Measurements from ENCODE around the gene IFNB1.

The IFNB1 gene

DNA sequence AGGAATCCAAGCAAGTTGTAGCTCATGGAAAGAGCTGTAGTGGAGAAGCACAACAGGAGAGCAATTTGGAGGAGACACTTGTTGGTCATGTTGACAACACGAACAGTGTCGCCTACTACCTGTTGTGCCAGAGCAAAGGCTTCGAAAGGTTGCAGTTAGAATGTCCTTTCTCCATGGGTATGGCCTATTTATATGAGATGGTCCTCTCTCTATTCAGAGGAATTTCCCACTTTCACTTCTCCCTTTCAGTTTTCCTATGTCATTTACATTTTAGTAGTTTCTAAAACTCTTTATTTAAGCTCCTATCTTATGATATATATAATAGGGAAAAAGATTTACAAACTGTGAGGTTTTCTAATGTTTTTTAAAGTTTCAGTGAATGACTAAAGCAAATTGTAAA, at the start of gene IFNB1:
TSS of gene IFNB1 (minus strand) at position 162 of the 400 bp plus-strand sequence. CDS start at position 89, 73 bp downstream.
- Mint-ChIP-seq H3K4me1 (ENCODE audit: low read depth) (peaks cover 23% of the 10 kb centered on the region), H3K36me3 (ENCODE audit: low read depth) (no peaks in the 10 kb centered on the region), H3K27me3 (no peaks in the 10 kb centered on the region), H3K4me3 (no peak within 1 kb of the TSS), H3K9me3 (no peaks in the 10 kb centered on the region), H3K27ac (no peak within 1 kb of the TSS)
- no peak for DNase-seq

DNA sequence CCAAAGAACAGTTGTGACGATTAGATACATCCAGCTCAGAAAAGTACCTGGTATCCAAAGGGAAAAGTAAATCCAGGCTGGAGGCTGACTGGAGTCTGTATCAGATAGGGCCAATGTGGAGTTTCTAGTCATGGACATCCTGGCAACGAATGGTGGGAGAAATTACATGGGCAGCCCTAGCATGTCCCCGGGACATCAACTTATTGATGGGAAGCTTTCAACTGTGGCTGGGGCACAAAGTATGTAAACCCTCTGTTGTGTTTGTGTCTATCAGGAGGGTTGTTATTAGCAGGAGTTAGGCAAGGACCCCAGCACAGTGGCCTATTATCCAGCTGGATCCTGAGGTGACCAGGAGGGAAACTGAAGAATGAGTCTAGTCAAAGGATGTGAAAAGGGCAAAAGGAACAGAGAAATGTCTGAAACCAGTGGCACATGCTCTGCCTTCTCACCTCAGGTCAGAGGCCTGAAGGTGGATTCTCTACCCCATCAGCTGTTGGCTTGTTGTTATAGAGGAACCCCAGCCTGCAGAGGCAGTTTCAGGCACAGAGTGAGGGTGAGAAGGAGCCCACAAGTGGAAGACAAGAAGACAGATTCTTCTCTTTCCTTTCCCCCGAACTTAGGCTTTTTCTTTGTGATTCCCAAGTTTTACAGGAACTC, 44.0 kb upstream of the IFNB1 start:
- Mint-ChIP-seq H3K27me3 (peaks cover 7% of the 10 kb centered on the region), H3K4me1 (ENCODE audit: low read depth) (peaks cover 1% of the 10 kb centered on the region), H3K27ac (no peak overlapping the region), H3K36me3 (ENCODE audit: low read depth) (no peaks in the 10 kb centered on the region), H3K9me3 (no peaks in the 10 kb centered on the region), H3K4me3 (no peak overlapping the region)
- DNase-seq: no peak

- H3K27ac Mint-ChIP-seq: no peak overlapping the region
- H3K9me3 Mint-ChIP-seq: no peaks in the 10 kb centered on the region
- H3K4me1 Mint-ChIP-seq (ENCODE audit: low read depth): peaks cover 1% of the 10 kb centered on the region
- no peaks in the 10 kb centered on the region for H3K36me3 Mint-ChIP-seq (ENCODE audit: low read depth)
- DNase-seq: no peak
- no peak overlapping the region for H3K4me3 Mint-ChIP-seq
- peaks cover 4% of the 10 kb centered on the region for H3K27me3 Mint-ChIP-seq
These were observed 43.3 kb upstream of the IFNB1 start for GRCh38 chr9:21121079-21121478.

DNA sequence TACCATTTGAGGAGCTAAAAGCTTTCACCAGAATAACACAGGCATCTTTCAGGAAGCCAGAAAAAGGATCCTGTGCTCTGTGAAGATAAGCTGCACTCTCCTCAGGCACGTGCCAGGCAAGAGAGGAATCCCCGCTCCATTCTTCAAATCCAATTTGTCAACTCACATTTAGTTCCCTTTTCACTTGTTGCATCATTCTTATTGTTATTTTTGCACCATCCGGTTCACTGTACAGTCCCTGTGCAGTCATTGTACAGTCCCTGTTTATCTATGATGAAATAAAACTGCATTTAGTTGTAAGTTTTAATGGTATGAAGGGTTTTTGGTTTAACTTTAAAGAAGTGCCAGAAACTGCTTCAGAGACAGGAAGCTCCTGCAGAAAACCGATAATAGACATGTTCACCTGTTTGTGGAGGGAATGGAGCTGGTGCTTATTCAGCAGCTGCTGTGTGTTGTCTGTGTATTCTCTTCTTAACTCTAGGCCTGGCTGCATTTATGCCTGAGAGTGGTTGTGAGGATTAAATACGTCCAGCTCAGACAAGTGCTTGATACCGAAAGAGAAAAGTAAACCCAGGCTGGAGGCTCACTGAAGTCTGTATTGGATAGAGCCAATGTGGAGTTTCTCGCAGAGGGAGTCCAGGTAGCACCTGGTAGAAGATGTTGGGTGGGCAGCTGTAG, 41.5 kb upstream of the IFNB1 start:
- Mint-ChIP-seq H3K4me3 (no peak overlapping the region), H3K27me3 (peaks cover 3% of the 10 kb centered on the region), H3K4me1 (ENCODE audit: low read depth) (peaks cover 1% of the 10 kb centered on the region), H3K27ac (no peak overlapping the region), H3K36me3 (ENCODE audit: low read depth) (no peaks in the 10 kb centered on the region), H3K9me3 (no peaks in the 10 kb centered on the region)
- no peak for DNase-seq

- no peaks in the 10 kb centered on the region for H3K36me3 Mint-ChIP-seq (ENCODE audit: low read depth)
- DNase-seq: no peak
These were observed 36.6 kb upstream of the IFNB1 start for GRCh38 chr9:21114311-21114710.

DNA sequence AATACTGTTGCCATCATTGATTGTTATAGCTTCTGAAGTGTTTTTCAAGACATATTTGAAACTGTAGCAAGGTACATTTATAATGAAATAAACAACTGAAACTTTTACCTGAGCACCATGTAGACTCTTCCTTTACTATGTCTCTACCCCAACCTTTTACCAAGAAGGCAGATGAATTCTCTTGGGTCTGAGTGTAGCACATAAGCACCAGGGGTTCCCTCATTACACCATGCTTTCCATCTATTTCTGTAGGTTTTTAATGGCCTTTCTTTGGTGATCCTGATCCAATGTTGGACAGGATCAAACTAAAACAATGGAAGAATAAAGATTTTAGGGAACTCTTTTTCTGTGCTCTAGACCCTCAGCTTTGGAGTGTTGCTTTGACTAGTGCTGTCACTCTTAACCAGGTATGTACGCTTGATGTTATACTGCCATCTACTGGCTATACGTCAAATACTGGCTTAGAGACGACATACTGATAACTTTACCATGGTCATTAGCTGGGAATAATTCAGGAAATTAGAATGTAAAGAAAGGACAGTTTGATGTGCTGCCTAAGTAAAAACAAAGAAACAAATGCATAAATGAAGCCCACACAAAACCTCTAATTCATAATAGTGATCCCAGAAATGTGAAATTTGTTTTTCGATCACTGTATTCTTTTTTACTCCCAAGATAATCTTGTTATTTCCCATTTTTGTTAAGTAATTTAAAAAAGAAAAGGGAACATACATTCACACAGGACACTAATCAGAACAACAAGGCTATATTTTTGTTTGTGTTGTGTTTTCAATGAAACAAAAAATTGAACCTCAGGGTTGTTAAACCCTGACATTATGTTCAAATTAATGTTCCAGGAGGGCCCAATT, 33.2 kb upstream of the IFNB1 start:
- Mint-ChIP-seq H3K27me3 (no peaks in the 10 kb centered on the region), H3K9me3 (no peaks in the 10 kb centered on the region), H3K36me3 (ENCODE audit: low read depth) (no peaks in the 10 kb centered on the region), H3K4me3 (no peak overlapping the region), H3K4me1 (ENCODE audit: low read depth) (no peaks in the 10 kb centered on the region), H3K27ac (no peak overlapping the region)
- no peak for DNase-seq

More at GRCh38 chr9:21114311-21114710, 36.6 kb upstream of the IFNB1 start:
- no peak overlapping the region for H3K27ac Mint-ChIP-seq
- H3K9me3 Mint-ChIP-seq: no peaks in the 10 kb centered on the region
- H3K4me1 Mint-ChIP-seq (ENCODE audit: low read depth): no peaks in the 10 kb centered on the region
- H3K27me3 Mint-ChIP-seq: no peaks in the 10 kb centered on the region
- no peak overlapping the region for H3K4me3 Mint-ChIP-seq

DNA sequence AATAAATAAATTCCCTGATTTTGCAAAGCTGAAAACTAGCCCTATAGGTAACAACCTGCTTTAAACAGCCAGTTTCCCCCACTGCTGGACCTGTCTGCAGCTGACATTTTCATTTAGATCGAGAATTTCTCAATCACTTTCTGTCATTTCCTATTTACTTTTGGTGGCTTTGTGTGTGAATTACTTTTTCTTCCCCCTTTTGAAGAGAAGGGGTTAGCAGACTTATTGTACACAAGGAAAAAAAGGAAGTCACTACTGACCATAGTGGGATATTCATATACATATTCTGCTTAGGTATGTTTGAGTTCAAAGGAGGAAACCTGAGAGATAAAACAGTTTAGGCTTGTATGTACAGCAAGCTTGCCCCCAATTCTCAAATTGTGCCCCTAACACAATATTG, 27.0 kb upstream of the IFNB1 start:
- Mint-ChIP-seq H3K27ac (no peak overlapping the region), H3K27me3 (peaks cover 2% of the 10 kb centered on the region), H3K4me1 (ENCODE audit: low read depth) (peaks cover 5% of the 10 kb centered on the region), H3K9me3 (no peaks in the 10 kb centered on the region), H3K36me3 (ENCODE audit: low read depth) (no peaks in the 10 kb centered on the region), H3K4me3 (no peak overlapping the region)
- no peak for DNase-seq

- Mint-ChIP-seq H3K27ac (no peak overlapping the region), H3K4me3 (no peak overlapping the region), H3K9me3 (no peaks in the 10 kb centered on the region), H3K36me3 (ENCODE audit: low read depth) (no peaks in the 10 kb centered on the region), H3K4me1 (ENCODE audit: low read depth) (peaks cover 7% of the 10 kb centered on the region), H3K27me3 (peaks cover 2% of the 10 kb centered on the region)
- no peak for DNase-seq
These were observed 24.6 kb upstream of the IFNB1 start for GRCh38 chr9:21102305-21102704.

GRCh38 chr9:21097817-21098216, 20.1 kb upstream of the IFNB1 start:
- DNase-seq: no peak
- Mint-ChIP-seq H3K4me3 (no peak overlapping the region), H3K36me3 (ENCODE audit: low read depth) (no peaks in the 10 kb centered on the region), H3K27me3 (no peaks in the 10 kb centered on the region), H3K27ac (no peak overlapping the region), H3K4me1 (ENCODE audit: low read depth) (peaks cover 28% of the 10 kb centered on the region), H3K9me3 (no peaks in the 10 kb centered on the region)

DNA sequence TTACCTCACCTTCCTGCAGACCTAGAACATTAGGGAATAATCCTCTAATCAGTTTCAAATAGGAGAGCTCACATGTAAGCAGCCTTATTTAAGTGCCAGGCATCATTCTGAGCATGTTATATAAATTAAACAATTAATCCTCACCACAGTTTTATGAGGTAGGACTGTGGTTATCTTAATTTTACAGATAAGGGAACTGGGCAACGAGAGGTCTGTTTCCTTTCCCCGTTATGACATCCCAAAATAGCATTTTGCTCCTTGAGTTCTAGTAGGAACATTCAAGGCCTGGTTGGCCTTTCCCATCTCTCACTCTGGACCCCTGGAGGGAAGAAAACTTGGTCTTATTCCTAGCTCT, 19.1 kb upstream of the IFNB1 start:
- Mint-ChIP-seq H3K27me3 (no peaks in the 10 kb centered on the region), H3K36me3 (ENCODE audit: low read depth) (no peaks in the 10 kb centered on the region), H3K9me3 (no peaks in the 10 kb centered on the region), H3K4me3 (peak overlapping the region; percentile 73), H3K27ac (peak overlapping the region; percentile 92), H3K4me1 (ENCODE audit: low read depth) (peaks cover 32% of the 10 kb centered on the region)
- no peak for DNase-seq

GRCh38 chr9:21096172-21096900, 18.6 kb upstream of the IFNB1 start:
- Mint-ChIP-seq H3K9me3 (no peaks in the 10 kb centered on the region), H3K27me3 (no peaks in the 10 kb centered on the region), H3K4me1 (ENCODE audit: low read depth) (peaks cover 36% of the 10 kb centered on the region), H3K27ac (peak overlapping the region; percentile 92), H3K4me3 (peak overlapping the region; percentile 73), H3K36me3 (ENCODE audit: low read depth) (no peaks in the 10 kb centered on the region)
- DNase-seq: peak; percentile 42

- no peaks in the 10 kb centered on the region for H3K27me3 Mint-ChIP-seq
- H3K36me3 Mint-ChIP-seq (ENCODE audit: low read depth): no peaks in the 10 kb centered on the region
- peak overlapping the region; percentile 73 for H3K4me3 Mint-ChIP-seq
- DNase-seq: no peak
- peak overlapping the region; percentile 92 for H3K27ac Mint-ChIP-seq
- no peaks in the 10 kb centered on the region for H3K9me3 Mint-ChIP-seq
- H3K4me1 Mint-ChIP-seq (ENCODE audit: low read depth): peaks cover 36% of the 10 kb centered on the region
These were observed 17.8 kb upstream of the IFNB1 start for GRCh38 chr9:21095561-21095960.

DNA sequence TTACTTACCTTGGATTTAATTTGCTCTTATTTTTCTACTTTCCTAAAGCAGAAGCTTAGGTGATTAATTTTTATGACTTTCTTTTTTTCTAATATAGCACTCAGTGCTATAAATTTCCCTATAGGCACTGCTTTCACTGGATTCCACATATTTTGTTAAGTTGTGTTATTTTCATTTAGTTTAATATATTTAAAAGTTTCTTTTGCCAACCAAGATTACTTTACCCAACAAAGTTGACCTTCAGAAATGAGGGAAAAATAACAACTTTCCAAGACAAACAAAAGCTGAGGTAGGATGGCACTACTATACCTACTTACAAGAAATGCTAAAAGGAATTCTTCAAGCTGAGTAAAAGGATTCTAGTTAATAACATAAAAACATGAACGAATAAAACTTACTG, 8.8 kb upstream of the IFNB1 start:
- Mint-ChIP-seq H3K36me3 (ENCODE audit: low read depth) (peaks cover 1% of the 10 kb centered on the region), H3K4me3 (no peak overlapping the region), H3K27ac (no peak overlapping the region), H3K27me3 (no peaks in the 10 kb centered on the region), H3K4me1 (ENCODE audit: low read depth) (peaks cover 21% of the 10 kb centered on the region), H3K9me3 (no peaks in the 10 kb centered on the region)
- no peak for DNase-seq

GRCh38 chr9:21085005-21085404, 7.3 kb upstream of the IFNB1 start:
- H3K9me3 Mint-ChIP-seq: no peaks in the 10 kb centered on the region
- peaks cover 22% of the 10 kb centered on the region for H3K4me1 Mint-ChIP-seq (ENCODE audit: low read depth)
- no peak for DNase-seq
- H3K27me3 Mint-ChIP-seq: no peaks in the 10 kb centered on the region
- no peak overlapping the region for H3K27ac Mint-ChIP-seq
- H3K4me3 Mint-ChIP-seq: no peak overlapping the region
- H3K36me3 Mint-ChIP-seq (ENCODE audit: low read depth): peaks cover 1% of the 10 kb centered on the region
